HEK293T (cell line): ENCODE data around the gene ALDH7A1.

Experiments
- ARNT ChIP-seq: fragments of 450-650 bp; IDR thresholded peaks from 2 replicates; pipeline ENCODE4 v1.6.1; 2017; ENCODE audit warnings: mild to moderate bottlenecking
- BHLHE40 ChIP-seq: fragments of 450-650 bp; IDR thresholded peaks from 2 replicates; pipeline ENCODE4 v1.6.1; 2016; ENCODE audit warnings: mild to moderate bottlenecking, moderate library complexity, borderline replicate concordance
- FOXK2 ChIP-seq: fragments of 450-650 bp; IDR thresholded peaks from 2 replicates; pipeline ENCODE4 v1.6.1; 2016; ENCODE audit warnings: mild to moderate bottlenecking
- FOXM1 ChIP-seq: fragments of 450-650 bp; IDR thresholded peaks from 2 replicates; pipeline ENCODE4 v1.6.1; 2017; ENCODE audit warnings: mild to moderate bottlenecking, borderline replicate concordance
- L3MBTL2 ChIP-seq: fragments of 450-650 bp; conservative IDR thresholded peaks from 2 replicates; pipeline ENCODE4 v1.6.1; 2016; ENCODE audit warnings: mild to moderate bottlenecking
- LEF1 ChIP-seq: fragments of 450-650 bp; IDR thresholded peaks from 2 replicates; pipeline ENCODE4 v1.6.1; 2017; ENCODE audit warnings: mild to moderate bottlenecking, borderline replicate concordance
- NFRKB ChIP-seq: fragments of 450-650 bp; IDR thresholded peaks from 2 replicates; pipeline ENCODE4 v1.6.1; 2016; ENCODE audit warnings: mild to moderate bottlenecking, moderate library complexity
- SP1 ChIP-seq: fragments of 450-650 bp; IDR thresholded peaks from 2 replicates; pipeline ENCODE4 v1.6.1; 2017
- SUZ12 ChIP-seq: fragments of 450-650 bp; IDR thresholded peaks from 2 replicates; pipeline ENCODE4 v1.6.1; 2016; ENCODE audit warnings: mild to moderate bottlenecking
- ZNF384 ChIP-seq: fragments of 450-650 bp; IDR thresholded peaks from 2 replicates; pipeline ENCODE4 v1.6.1; 2016

DNA sequence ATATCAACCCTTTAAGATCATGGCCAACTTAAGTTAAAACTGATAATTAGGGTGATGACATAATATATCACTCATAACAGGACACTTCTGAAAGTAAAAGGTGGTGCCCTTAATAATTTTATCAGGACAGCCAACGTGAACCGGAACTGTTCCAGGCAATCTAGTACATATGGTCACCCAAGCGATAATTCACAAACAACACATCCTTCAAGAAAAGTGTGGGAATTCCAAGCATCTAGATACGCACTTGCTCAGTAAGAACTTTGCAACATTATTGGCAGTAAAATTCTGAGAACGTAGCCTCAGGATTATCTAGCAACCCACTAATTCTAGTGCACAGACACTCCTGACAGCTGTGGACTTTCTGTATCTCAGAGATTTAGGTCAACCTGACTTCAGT is 85.7 kb downstream of the ALDH7A1 start:
- TF ChIP-seq FOXM1 (no peak), NFRKB (no peak), SUZ12 (no peak), ARNT (no peak), SP1 (no peak), BHLHE40 (no peak), ZNF384 (no peak), L3MBTL2 (no peak), FOXK2 (no peak), LEF1 (no peak)
